GM19193 (cell line): Measurements from ENCODE around the gene KLF5.

Experiments used
- POLR2A ChIP-seq: IDR thresholded peaks from 4 replicates; pipeline ENCODE4 v1.6.1; 2011; ENCODE audit not compliant: insufficient read depth, insufficient read length; ENCODE audit errors: extremely low read depth

KLF5 gene

DNA sequence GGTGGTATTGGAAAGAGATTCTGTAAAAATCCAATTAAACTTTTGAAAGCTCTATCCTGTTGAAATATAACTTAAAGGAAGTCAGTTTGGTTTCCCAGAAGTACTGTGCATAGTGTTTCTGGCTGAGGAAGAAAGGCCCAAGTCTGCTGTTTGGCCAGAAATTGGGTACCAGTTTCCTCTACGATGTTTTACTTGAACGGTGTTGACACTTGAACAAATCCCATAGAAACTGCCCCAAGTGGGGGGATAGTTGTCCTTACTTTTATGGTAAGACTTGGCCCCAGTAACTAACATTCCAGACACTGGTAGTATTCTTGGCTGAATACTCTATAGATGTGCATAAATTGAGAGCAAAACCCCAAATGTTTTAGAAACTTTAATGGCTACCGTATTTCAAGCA lies 14.2 kb downstream of the KLF5 start:
- no peak for TF ChIP-seq POLR2A

DNA sequence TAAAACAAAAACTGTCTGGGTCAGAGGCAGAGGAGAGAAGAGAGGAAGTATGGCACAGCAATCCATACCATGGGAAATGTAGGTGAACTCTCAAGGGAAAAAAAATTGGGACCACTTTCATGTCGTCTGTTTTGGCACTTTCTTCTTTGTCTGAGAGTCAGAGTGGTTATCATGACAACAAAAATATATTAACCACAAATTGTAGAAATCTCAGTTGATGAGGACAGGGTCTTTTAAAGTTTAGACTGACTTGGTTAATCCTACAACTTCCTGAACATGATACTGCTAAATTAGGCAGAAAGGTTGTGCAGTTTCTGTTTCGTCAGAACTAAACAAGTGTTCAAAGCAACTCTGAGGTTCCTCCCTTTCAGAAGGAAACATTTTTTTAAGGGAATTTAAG lies 15.2 kb downstream of the KLF5 start:
- no peak for TF ChIP-seq POLR2A

- TF ChIP-seq POLR2A: no peak
Measured at GRCh38 chr13:73074926-73075325, 16.1 kb downstream of the KLF5 start.

GRCh38 chr13:73075546-73075945 lies 16.7 kb downstream of the KLF5 start:
- no peak for TF ChIP-seq POLR2A

- no peak for TF ChIP-seq POLR2A
Measured at GRCh38 chr13:73075954-73076353, 17.1 kb downstream of the KLF5 start.

DNA sequence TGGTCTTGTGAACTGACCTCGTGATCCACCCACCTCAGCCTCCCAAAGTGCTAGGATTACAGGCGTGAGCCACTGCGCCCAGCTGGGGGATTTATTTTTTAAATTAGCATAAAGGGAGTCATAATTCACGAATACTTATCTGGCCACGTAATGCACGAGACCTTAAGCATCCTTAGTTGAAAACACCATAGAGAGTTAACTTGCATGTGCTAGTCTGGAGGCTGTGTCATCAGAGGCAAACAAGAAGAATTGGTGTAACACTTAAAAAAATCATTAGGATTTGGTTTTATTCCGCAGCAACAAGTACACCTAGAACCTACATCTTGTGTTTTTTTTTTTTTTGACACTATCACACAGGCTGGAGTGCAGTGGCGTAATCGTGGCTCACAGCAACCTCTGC lies 19.1 kb downstream of the KLF5 start:
- no peak for TF ChIP-seq POLR2A

GRCh38 chr13:73079359-73079758 lies 20.6 kb downstream of the KLF5 start:
- TF ChIP-seq POLR2A: no peak

DNA sequence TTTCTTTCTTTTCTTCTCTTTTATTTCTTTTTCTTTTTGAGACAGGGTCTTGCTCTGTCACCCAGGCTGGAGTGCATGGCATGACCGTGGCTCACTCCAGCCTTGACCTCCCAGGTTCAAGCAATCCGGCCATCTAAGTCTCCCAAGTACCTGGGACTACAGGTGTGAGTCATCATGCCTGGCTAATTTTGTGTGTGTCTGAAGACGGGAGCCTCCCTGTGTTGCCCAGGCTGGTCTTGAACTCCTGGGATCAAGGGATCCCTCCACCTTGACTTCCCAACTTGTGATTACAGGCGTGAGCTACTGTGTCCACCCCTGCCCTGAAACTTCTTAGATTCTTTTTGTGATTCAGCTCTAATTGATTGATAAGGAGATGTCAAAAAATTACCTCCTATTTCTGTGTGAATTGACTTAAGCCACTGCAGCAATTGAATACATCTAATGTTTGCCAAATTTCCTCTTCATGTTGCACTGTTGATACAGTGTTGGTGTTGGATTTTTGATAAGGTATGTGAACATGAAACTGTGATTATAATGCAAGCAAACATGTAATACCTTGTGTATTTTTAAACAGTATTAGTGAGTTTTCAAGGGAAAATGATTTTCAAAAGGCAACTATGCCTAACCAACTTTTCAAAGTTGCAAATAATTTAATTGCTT lies 22.6 kb downstream of the KLF5 start:
- TF ChIP-seq POLR2A: no peak

- TF ChIP-seq POLR2A: no peak
Measured at GRCh38 chr13:73082471-73082870, 23.7 kb downstream of the KLF5 start.

- no peak for TF ChIP-seq POLR2A
Measured at GRCh38 chr13:73082895-73083294, 24.1 kb downstream of the KLF5 start.

DNA sequence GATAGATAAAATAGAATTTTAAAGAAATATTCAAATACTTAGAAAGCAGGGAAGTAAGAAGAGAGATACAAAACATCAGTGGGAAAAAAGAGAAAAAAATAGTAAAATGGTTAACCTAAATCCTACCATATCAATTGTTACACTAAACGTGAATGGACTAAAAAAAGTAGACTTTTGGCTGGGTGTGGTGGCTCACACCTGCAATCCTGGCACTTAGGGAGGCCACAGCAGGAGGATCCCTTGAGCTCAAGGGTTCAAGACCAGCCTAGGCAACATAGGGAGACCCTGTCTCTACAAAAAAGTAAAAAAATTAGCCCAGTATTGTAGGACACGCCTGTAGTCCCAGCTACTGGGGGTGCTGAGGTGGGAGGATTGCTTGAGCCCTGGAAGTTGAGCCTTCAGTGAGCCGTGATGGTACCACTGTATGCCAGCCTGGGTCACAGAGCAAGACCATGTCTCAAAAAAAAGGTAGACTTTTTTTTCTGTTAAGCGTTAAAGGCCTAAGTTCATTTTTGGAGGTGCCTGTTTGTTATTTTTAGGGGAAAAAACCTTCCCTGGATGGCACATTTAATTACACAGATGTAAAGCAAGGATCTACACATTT lies 29.6 kb downstream of the KLF5 start:
- TF ChIP-seq POLR2A: no peak

- no peak for TF ChIP-seq POLR2A
Measured at GRCh38 chr13:73089213-73089612, 30.4 kb downstream of the KLF5 start.

DNA sequence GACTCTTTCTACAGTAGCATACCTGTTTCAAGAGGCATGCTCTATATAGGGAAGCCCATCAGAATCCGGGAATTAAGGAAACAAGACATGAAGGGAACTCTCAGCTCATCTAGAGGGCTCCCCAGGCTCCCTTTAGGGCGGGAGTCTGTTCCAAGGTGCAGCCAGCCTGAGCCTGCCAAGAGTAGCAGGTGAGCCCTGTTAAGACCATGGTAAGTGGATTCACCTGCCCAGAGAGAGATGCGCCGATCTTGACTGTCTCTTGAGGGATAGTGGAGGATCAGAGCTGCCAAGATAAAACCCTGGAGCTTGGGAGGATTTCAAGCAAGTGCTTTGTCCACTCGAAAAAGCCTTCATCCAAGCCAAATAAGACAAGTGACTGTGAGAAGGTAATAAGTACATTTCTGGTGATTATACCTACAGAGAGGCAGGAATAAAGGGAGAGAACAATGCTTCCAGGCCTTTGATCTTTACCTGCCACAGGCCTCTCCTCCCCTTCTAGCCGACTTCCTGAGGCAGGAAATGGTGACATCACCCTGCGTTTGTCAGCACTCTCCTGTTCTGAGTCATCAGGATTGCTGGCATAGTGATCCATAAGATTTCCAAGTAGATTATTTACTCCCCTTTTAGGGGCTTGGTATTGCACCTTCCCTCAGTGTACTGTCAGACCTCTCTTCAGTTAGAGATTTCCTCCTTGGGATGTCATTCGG lies 31.5 kb downstream of the KLF5 start:
- TF ChIP-seq POLR2A: no peak

DNA sequence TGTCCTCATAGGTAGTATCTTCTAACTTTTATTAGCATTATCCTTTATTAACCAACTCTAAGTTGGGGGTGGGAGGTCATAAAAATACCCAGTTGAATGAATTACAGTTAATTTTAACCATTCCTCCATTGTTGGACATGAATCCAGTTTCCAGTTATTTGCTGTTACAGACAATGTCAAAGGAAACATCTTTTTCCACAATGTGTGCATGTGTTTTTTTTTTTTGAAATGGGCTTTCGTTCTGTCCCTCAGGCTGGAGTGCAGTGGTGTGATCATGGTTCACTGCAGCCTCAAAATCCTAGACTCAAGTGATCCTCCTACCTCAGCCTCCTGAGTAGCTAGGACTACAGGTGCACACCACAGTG lies 32.0 kb downstream of the KLF5 start:
- no peak for TF ChIP-seq POLR2A

GRCh38 chr13:73092829-73093228 lies 34.0 kb downstream of the KLF5 start:
- no peak for TF ChIP-seq POLR2A

GRCh38 chr13:73096173-73096572 lies 37.4 kb downstream of the KLF5 start:
- TF ChIP-seq POLR2A: no peak
